Activated naive CD8-positive, alpha-beta T cell treated with anti-CD3 and anti-CD28 coated beads, Interleukin-2, amount 10 ng/mL, durations not matched to agents 7 days and 5 days (primary cell): ENCODE results near the gene PLCG1. TPM values are rescaled to one million over a fixed set of nuclear protein-coding genes. Genes with fewer than 3 reads are reported as not detected.

Experiments used
- microRNA-seq: library from miRNA; unstranded; fragments of <30 nt; microRNA quantifications from one replicate; pipeline ENCODE4 v1.2.0, GENCODE V29; 2022
- total RNA-seq, 2 experiments: library from RNA; stranded (reverse); gene quantifications; one replicate each; pipeline ENCODE4 v1.2.3, GENCODE V29; 2021

The PLCG1 gene
- total RNA-seq, 2 experiments from 2014 or later, result 419 to 425 TPM

Small RNA genes lying within 50 kb of the gene (microRNA-seq; reads per million reads assigned to microRNA genes)
- not detected for gene MIR6871

Other genes starting within 250 kb of the PLCG1 start
- 10 to 100 TPM; 72.6 to 75.2 TPM for gene TOP1, start 108.7 kb upstream of the PLCG1 start, total RNA-seq
- gene ZHX3, start 180.2 kb downstream of the PLCG1 start, total RNA-seq, result 10 to 100 TPM; 12.3 to 17.1 TPM
- 1 to 10 TPM; 2.2 to 2.5 TPM for gene LPIN3, start 203.3 kb downstream of the PLCG1 start, total RNA-seq
- not detected for gene EMILIN3, start 229.3 kb downstream of the PLCG1 start, total RNA-seq